K562 (cell line): ENCODE data around the gene RBM44. TPM values are rescaled to one million over a fixed set of nuclear protein-coding genes. Genes with fewer than 3 reads are reported as not detected.

ENCODE experiments used
- ATAC-seq: fragments of 200-7000 bp; cut with Tn5 transposase; 3 replicates; pipeline ENCODE4 v1.9.1; 2020; ENCODE audit warnings: moderate library complexity
- BruUV-seq: library from RNA; stranded (reverse); fragments of 400-500 nt; replicated peaks from 2 replicates; lab custom pipeline; 2021; lab: Mats Ljungman, UMichigan
- CTCF ChIA-PET: fragments of 300-600 bp; formaldehyde crosslinking; extraction: SDS; loops from one replicate; lab custom pipeline; 2021; ENCODE audit warnings: low intra/inter-chr PET ratio; lab: Yijun Ruan, JAX
- POLR2A ChIA-PET: fragments of 300-600, 350-650 bp; sonication (Branson Sonifier 250); formaldehyde crosslinking; extraction: SDS; loops from one replicate; lab custom pipeline; 2021; ENCODE audit warnings: antibody characterized with exemption, inconsistent platforms; lab: Yijun Ruan, JAX
- DNase-seq, 4 experiments: peaks; one replicate each; pipeline versions ENCODE4 v3.0.0 to v3.0.0-alpha.2; 2011 to 2018; ENCODE audit warnings: low spot score in 3 of 4, mixed read lengths in 3 of 4; ENCODE audit errors: extremely low read depth in 1 of 4
- FAIRE-seq: peaks from 2 replicates; lab custom pipeline; 2011; peaks lifted over from hg19 to GRCh38; lab: Jason Lieb, UNC
- H2AFZ ChIP-seq: 2 replicates; pipeline ENCODE4 v1.6.0; 2011; ENCODE audit warnings: low read depth, low read length, control low read depth, inconsistent platforms
- H3K27ac ChIP-seq: fragments of 200-600 bp; 3 replicates; pipeline ENCODE4 v1.8.0; 2011; ENCODE audit warnings: low read depth, mild to moderate bottlenecking, control low read depth, inconsistent platforms, low read length, moderate library complexity, mixed read lengths; ENCODE audit errors: extremely low read depth
- H3K27me3 ChIP-seq, 2 experiments: fragments of 300-600 bp in 1 of 2; 2 replicates in 1 of 2; 3 replicates in 1 of 2; pipeline versions ENCODE4 v1.6.0 to v1.8.0; 2011; ENCODE audit warnings: inconsistent platforms in 2 of 2, low read length in 2 of 2, mild to moderate bottlenecking in 1 of 2, mixed read lengths in 1 of 2, moderate library complexity in 1 of 2; ENCODE audit not compliant: control insufficient read depth in 2 of 2, insufficient read depth in 2 of 2
- H3K36me3 ChIP-seq: fragments of 300-600 bp; 3 replicates; pipeline ENCODE4 v1.8.0; 2011; ENCODE audit warnings: mild to moderate bottlenecking, low read length, inconsistent platforms; ENCODE audit not compliant: control insufficient read depth, insufficient read depth
- H3K4me1 ChIP-seq, 2 experiments: fragments of 200-600 bp in 1 of 2; replicated peaks in 1 of 2; 2 replicates in 1 of 2; 3 replicates in 1 of 2; pipeline versions ENCODE4 v1.5.1 to v1.8.0; 2011; ENCODE audit warnings: inconsistent platforms in 2 of 2, low read length in 2 of 2, mild to moderate bottlenecking in 1 of 2, mixed read lengths in 1 of 2, moderate library complexity in 1 of 2; ENCODE audit not compliant: control insufficient read depth in 2 of 2, insufficient read depth in 2 of 2
- H3K4me2 ChIP-seq: 2 replicates; pipeline ENCODE4 v1.6.1; 2011; ENCODE audit warnings: low read length, control low read depth, inconsistent platforms, mixed read lengths; ENCODE audit not compliant: insufficient read depth
- H3K4me3 ChIP-seq: fragments of 200-600 bp; sonication (generic), shearing (Covaris generic); 2 replicates; pipeline ENCODE4 v1.5.1; 2016; ENCODE audit warnings: control low read depth, inconsistent platforms
- H3K79me2 ChIP-seq: fragments of 200-600 bp; 3 replicates; pipeline ENCODE4 v1.8.0; 2011; ENCODE audit warnings: low read length, inconsistent platforms; ENCODE audit not compliant: control insufficient read depth, insufficient read depth
- H3K9ac ChIP-seq, 2 experiments: 2 replicates each; pipeline versions ENCODE4 v1.6.0 to v1.6.1; 2011; ENCODE audit warnings: low read depth in 2 of 2, low read length in 2 of 2, control low read depth in 1 of 2, inconsistent platforms in 1 of 2, mild to moderate bottlenecking in 1 of 2, mixed read lengths in 1 of 2; ENCODE audit not compliant: insufficient read depth in 1 of 2
- H3K9me1 ChIP-seq: one replicate; pipeline ENCODE4 v1.6.0; 2011; ENCODE audit warnings: inconsistent platforms, mild to moderate bottlenecking, low read length, moderate library complexity; ENCODE audit not compliant: control insufficient read depth, insufficient read depth
- H3K9me3 ChIP-seq: replicated peaks from 2 replicates; pipeline ENCODE4 v1.5.1; 2011; ENCODE audit warnings: low read depth, low read length, inconsistent platforms; ENCODE audit not compliant: control insufficient read depth, insufficient read depth
- H4K20me1 ChIP-seq: replicated peaks from 2 replicates; pipeline ENCODE4 v1.6.1; 2011; ENCODE audit warnings: low read length, inconsistent platforms, mixed read lengths; ENCODE audit not compliant: control insufficient read depth, insufficient read depth
- BMI1 ChIP-seq: fragments of 150-350 bp; IDR thresholded peaks from 2 replicates; pipeline ENCODE4 v1.6.1; 2014; ENCODE audit warnings: low read length
- GABPB2 ChIP-seq: fragments of 250-450 bp; sonication (Bioruptor Pico); conservative IDR thresholded peaks from 2 replicates; pipeline ENCODE4 v1.5.1; 2021; ENCODE audit warnings: mild to moderate bottlenecking
- HIVEP1 ChIP-seq: fragments of 250-450 bp; sonication (Bioruptor Pico); IDR thresholded peaks from 2 replicates; pipeline ENCODE4 v1.4.0; 2020; ENCODE audit warnings: mild to moderate bottlenecking
- HMG20A ChIP-seq: fragments of 450-650 bp; formaldehyde crosslinking; conservative IDR thresholded peaks from 2 replicates; pipeline ENCODE4 v1.4.0; 2020; ENCODE audit warnings: mild to moderate bottlenecking, mixed read lengths
- KLF16 ChIP-seq: IDR thresholded peaks from 2 replicates; pipeline ENCODE4 v1.6.1; 2016; ENCODE audit warnings: antibody characterized with exemption
- MAFF ChIP-seq: IDR thresholded peaks from 2 replicates; pipeline ENCODE4 v1.6.1; 2012; ENCODE audit warnings: low read length, improper control_type of control experiment
- SMARCA4 ChIP-seq: fragments of 450-650 bp; IDR thresholded peaks from 2 replicates; pipeline ENCODE4 v1.6.1; 2016
- SRSF7 ChIP-seq: fragments of 200-400 bp; formaldehyde crosslinking; optimal IDR thresholded peaks from 2 replicates; pipeline ENCODE3; 2017; ENCODE audit warnings: mild to moderate bottlenecking, low read depth, low read length
- ZBTB7A ChIP-seq: IDR thresholded peaks from 2 replicates; pipeline ENCODE4 v1.6.1; 2011; ENCODE audit warnings: low read depth, mild to moderate bottlenecking, low read length, moderate library complexity, borderline replicate concordance; ENCODE audit not compliant: control insufficient read depth
- ZEB2 ChIP-seq: fragments of 450-650 bp; IDR thresholded peaks from 2 replicates; pipeline ENCODE4 v1.6.1; 2016
- ZNF384 ChIP-seq: IDR thresholded peaks from 2 replicates; pipeline ENCODE4 v1.6.1; 2012; ENCODE audit warnings: low read depth, low read length, improper control_type of control experiment
- WGBS: fragments of 100-300 bp; shearing (Covaris generic); methylation state at CpG from one replicate; pipeline ENCODE4 v1.1.6; 2016; ENCODE audit warnings: low coverage, mixed read lengths; ENCODE audit not compliant: insufficient coverage; ENCODE audit errors: missing lambda C conversion rate; 5-methylcytosine and 5-hydroxymethylcytosine counted together
- in situ Hi-C: fragments of 300-500 bp; cut with MboI; formaldehyde crosslinking; loops from 4 replicates; pipeline ENCODE4 v1.15.0; 2018; ENCODE audit warnings: inconsistent platforms, mixed read lengths
- intact Hi-C: fragments of 100-400 bp; cut with micrococcal nuclease; formaldehyde crosslinking; loops from 2 replicates; pipeline ENCODE4 v1.14.2; 2022
- polyA plus RNA-seq, 8 experiments: library from polyadenylated mRNA; depleted of rRNA in 4 of 8; stranded (reverse) in 5 of 8; unstranded in 3 of 8; fragments of >200 nt; fragmentation: Nextera tagmentation in 2 of 8; fragmentation: Illumina TruSeq in 1 of 8; extraction: Ambion mirVana in 2 of 8; extraction: Trizol in 1 of 8; gene quantifications; 2 replicates each; pipeline versions ENCODE4 v1.2.1 to v1.2.3, GENCODE V29; 2011 to 2014; ENCODE audit warnings: inconsistent platforms in 1 of 8, missing spikeins in 1 of 8
- total RNA-seq, 7 experiments: library from RNA; depleted of rRNA in 6 of 7; stranded (reverse); fragments of >200 nt in 6 of 7; fragmentation: Illumina TruSeq in 2 of 7; extraction: Trizol in 2 of 7; gene quantifications; 2 replicates each; pipeline versions ENCODE4 v1.2.1 to v1.2.3, GENCODE V29; 2011 to 2021; ENCODE audit warnings: low replicate concordance in 1 of 7

RBM44 gene
- total and polyA plus RNA-seq, 9 of the 15 experiments (the other 6 are each of a cell fraction or from before 2014, with no cell fraction given), result 0.04 to 0.25 (median 0.13) TPM

- in situ Hi-C loops, result loop anchor here (25.0 kb wide), 1 partner anchor 388 kb away; no protein-coding TSS in a partner anchor
- ATAC-seq (no peak), FAIRE-seq (no peak)
- Histone ChIP-seq H3K9me3 (no peaks in the 10 kb centered on the region), H3K36me3 (no peaks in the 10 kb centered on the region), H3K9ac (no peak overlapping the region), H4K20me1 (peaks cover 5% of the 10 kb centered on the region; the same call in 1 of the 2 replicates), H3K4me2 (no peak overlapping the region), H2AFZ (no peak overlapping the region), H3K27ac (no peak overlapping the region)
- no TSS peak for BruUV-seq
- POLR2A ChIA-PET, result interaction anchor here (0.5 to 0.7 kb wide), 3 partner anchors 256 to 412 kb away, joined by 3 to 4 read pairs (median 3); no protein-coding TSS in a partner anchor
- WGBS, result 3% methylated on average over 6 of the region's 7 CpGs
- TF ChIP-seq BMI1, result no peak
- no peak for TF ChIP-seq ZEB2
- TF ChIP-seq SRSF7, result no peak
- no peak for TF ChIP-seq ZNF384
- TF ChIP-seq HIVEP1, result no peak
- no peak for TF ChIP-seq ZBTB7A
- TF ChIP-seq GABPB2 (CRISPR knock-in tag), result no peak
- TF ChIP-seq MAFF, result no peak
- TF ChIP-seq HMG20A (CRISPR knock-in tag), result no peak
- no peak for TF ChIP-seq SMARCA4
- no peak for TF ChIP-seq KLF16
- TF ChIP-seq, all 486 proteins: peak for 0
- Histone ChIP-seq H3K27me3 (peaks cover 27 to 87% of the 10 kb centered on the region in 2 experiments), H3K9me1 (no peaks in the 10 kb centered on the region), H3K4me3 (no peak overlapping the region), H3K79me2 (no peaks in the 10 kb centered on the region), H3K4me1 (peaks cover 0 to 16% of the 10 kb centered on the region in 2 experiments; a peak in 2 of 5 replicates)
- intact Hi-C loops, result no loop called here
- CTCF ChIA-PET, result no interaction called here
- DNase-seq, result no peak
These were observed 76.1 kb downstream of the RBM44 start for GRCh38 chr2:237874585-237875161.
